Measurements from ENCODE around the gene SLC17A7.

Gene SLC17A7

DNA sequence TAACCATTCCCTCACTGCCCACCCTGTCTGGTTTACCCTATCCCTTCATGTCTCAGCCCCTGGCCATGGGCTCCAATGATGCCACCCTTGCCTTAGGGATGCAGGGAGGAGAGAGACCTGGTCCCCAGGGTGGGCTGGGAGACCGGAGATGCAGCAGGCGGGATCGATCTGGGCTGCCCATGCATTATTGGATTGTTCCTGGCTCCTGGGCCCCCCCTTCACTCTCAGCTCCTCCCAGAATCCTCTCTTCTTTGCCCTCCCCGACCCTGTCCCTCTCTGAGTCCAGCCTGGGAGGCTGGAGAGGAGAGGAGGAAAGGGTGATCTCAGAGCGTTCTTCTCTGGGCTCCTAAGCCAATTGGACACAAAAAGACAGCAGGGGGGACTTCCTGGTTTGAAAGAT is 47.4 kb downstream of the SLC17A7 start:
- TF ChIP-seq FOXP2 (optimal IDR thresholded peaks at IDR 0.05; ENCODE audit: borderline replicate concordance, extremely low read depth, extremely low read length, insufficient read depth) (no peak), TAF1 (IDR thresholded peaks at IDR 0.05; ENCODE audit: borderline replicate concordance, insufficient read depth, low read length) (no peak), SIN3A (IDR thresholded peaks at IDR 0.05; ENCODE audit: borderline replicate concordance, insufficient read depth, low read length) (no peak), POLR2AphosphoS5 (IDR thresholded peaks at IDR 0.05; ENCODE audit: low read depth, low read length) (no peak)
- TF ChIP-seq, protein P1, sequence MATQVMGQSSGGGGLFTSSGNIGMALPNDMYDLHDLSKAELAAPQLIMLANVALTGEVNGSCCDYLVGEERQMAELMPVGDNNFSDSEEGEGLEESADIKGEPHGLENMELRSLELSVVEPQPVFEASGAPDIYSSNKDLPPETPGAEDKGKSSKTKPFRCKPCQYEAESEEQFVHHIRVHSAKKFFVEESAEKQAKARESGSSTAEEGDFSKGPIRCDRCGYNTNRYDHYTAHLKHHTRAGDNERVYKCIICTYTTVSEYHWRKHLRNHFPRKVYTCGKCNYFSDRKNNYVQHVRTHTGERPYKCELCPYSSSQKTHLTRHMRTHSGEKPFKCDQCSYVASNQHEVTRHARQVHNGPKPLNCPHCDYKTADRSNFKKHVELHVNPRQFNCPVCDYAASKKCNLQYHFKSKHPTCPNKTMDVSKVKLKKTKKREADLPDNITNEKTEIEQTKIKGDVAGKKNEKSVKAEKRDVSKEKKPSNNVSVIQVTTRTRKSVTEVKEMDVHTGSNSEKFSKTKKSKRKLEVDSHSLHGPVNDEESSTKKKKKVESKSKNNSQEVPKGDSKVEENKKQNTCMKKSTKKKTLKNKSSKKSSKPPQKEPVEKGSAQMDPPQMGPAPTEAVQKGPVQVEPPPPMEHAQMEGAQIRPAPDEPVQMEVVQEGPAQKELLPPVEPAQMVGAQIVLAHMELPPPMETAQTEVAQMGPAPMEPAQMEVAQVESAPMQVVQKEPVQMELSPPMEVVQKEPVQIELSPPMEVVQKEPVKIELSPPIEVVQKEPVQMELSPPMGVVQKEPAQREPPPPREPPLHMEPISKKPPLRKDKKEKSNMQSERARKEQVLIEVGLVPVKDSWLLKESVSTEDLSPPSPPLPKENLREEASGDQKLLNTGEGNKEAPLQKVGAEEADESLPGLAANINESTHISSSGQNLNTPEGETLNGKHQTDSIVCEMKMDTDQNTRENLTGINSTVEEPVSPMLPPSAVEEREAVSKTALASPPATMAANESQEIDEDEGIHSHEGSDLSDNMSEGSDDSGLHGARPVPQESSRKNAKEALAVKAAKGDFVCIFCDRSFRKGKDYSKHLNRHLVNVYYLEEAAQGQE (IDR thresholded peaks at IDR 0.05; ENCODE audit: insufficient read depth in 1 of 2, low read depth in 2 of 2, low read length in 2 of 2) = no peak

DNA sequence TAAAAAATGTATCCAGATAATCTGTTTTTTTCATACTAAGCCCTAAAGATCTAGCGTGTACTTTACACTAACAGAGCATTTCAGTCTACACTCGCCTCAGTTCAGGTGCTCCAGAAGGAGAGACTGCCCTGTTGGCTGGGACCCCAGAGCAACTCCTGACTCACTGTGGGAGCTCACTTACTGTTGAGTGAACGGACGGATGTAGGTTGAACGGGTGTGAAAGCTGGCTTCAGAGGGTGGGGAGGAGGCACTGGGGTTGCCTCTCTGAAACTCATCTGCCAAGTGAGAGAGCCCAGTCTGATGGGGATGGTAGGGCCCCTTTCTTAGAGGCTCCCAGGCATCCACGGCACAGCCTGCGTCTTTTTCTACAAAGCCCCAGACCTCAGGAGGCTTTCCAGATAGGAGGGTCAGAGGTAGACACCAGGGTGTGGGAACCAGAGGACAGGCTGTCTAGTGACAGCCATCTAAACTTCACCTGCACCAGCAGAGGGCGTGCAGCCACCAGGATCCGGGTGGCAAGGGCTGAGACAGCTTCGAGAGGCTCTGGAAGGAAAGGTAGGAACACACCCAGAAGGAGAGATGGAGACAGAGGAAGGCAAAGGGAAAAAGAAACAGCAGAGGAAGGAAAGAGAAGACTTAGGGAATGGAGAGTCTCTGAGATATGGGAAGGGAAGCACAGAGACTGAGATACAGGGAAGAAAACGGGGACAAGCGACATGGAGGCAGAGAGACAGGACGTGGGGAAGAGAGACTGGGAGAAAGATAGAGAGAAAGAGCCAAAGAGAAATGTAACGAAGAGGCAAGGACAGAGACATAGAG is 49.5 kb downstream of the SLC17A7 start:
- TF ChIP-seq POLR2AphosphoS5 (IDR thresholded peaks at IDR 0.05; ENCODE audit: low read depth, low read length) (no peak), TAF1 (IDR thresholded peaks at IDR 0.05; ENCODE audit: borderline replicate concordance, insufficient read depth, low read length) (no peak), SIN3A (IDR thresholded peaks at IDR 0.05; ENCODE audit: borderline replicate concordance, insufficient read depth, low read length) (no peak), FOXP2 (optimal IDR thresholded peaks at IDR 0.05; ENCODE audit: borderline replicate concordance, extremely low read depth, extremely low read length, insufficient read depth) (no peak)
- TF ChIP-seq, protein P1 (IDR thresholded peaks at IDR 0.05; ENCODE audit: insufficient read depth in 1 of 2, low read depth in 2 of 2, low read length in 2 of 2) = no peak

DNA sequence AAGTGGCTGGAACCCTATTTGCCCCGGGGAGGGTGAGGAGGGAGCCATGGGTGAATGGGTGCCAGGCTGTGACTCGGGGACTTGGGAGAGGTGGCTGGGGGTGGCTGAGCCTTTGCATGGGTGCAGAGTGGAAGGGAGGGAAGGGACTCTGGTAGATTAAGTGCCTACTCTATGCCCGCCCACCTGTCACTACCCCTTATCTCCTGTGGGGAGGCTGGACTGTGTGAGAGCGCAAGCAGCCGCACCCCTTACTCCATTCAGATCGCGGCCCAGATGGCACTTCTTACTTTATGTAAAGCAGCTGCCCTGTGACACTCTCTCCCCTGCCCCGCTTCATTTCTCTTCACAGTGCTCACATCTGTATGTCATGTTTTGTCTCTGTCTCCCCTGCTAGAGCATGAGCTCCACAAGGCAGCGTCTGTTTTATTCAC is 50.4 kb downstream of the SLC17A7 start:
- no peak for TF ChIP-seq POLR2AphosphoS5 (IDR thresholded peaks at IDR 0.05; ENCODE audit: low read depth, low read length)

DNA sequence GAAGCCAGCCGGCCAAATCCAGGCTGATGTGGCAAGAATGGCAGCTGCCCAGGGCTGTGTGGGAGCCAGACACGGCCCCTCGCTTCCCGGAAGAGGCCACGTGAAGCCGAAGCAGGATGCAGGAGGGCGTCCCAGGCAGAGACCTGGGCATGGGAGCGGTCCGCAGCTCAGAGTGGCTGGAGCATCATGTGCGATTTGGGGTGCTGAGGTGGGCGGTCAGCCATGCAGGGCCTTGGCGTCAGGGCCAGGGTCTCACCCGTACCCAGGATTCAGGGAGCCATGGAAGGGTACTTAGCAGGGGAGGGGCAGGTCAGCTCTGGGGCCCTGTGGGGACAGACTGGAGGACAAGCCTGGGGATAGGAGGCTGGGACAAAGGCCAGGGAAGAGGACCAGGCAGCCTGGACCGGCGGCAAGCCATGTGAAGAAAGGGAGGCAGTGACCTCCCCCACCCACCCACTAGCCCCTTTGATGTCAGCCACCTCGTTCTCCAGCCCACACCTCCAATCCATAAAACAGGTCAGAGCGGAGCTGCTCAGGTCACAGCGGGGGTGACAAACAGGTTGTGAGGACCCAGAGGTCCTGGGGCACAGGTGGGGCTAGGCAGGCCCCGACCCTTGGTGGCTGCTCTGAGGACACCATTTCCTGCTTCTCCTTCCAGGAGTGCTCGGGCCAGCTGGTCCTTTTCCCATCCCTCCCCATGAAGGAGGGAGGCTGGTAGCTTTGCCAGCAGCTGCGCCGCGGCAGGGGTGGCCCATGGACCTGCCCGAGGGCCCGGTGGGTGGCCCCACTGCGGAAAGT is 51.0 kb downstream of the SLC17A7 start:
- TF ChIP-seq FOXP2 (optimal IDR thresholded peaks at IDR 0.05; ENCODE audit: borderline replicate concordance, extremely low read depth, extremely low read length, insufficient read depth) (peak; percentile 60), TAF1 (IDR thresholded peaks at IDR 0.05; ENCODE audit: borderline replicate concordance, insufficient read depth, low read length) (no peak)
- TF ChIP-seq, protein P1 (IDR thresholded peaks at IDR 0.05; ENCODE audit: insufficient read depth in 1 of 2, low read depth in 2 of 2, low read length in 2 of 2) = no peak

DNA sequence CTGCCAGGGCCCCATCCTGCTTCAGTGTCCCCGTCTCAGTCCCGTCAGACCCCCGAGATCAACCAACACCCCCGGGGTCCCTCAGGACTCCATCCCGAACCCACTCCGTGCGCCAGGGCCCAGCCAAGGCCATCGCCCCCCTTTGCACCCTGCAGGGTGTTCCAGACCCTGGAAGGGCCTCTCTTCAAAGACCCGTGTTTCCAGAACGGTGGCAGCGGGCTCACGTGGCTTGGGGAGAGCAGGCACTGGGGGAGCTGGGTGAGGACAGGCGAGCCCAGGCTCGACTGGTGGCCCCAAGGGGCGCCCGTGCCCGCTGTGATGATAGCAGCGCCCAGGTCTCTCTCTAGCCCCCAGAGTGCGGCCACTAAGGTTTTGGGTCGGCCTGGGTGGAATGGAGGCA is 51.9 kb downstream of the SLC17A7 start:
- TF ChIP-seq, protein P1 (IDR thresholded peaks at IDR 0.05; ENCODE audit: insufficient read depth in 1 of 2, low read depth in 2 of 2, low read length in 2 of 2) = no peak
- no peak for TF ChIP-seq POLR2AphosphoS5 (IDR thresholded peaks at IDR 0.05; ENCODE audit: low read depth, low read length)
- TF ChIP-seq SIN3A (IDR thresholded peaks at IDR 0.05; ENCODE audit: borderline replicate concordance, insufficient read depth, low read length) = no peak
- TF ChIP-seq FOXP2 (optimal IDR thresholded peaks at IDR 0.05; ENCODE audit: borderline replicate concordance, extremely low read depth, extremely low read length, insufficient read depth) = no peak
- TF ChIP-seq TAF1 (IDR thresholded peaks at IDR 0.05; ENCODE audit: borderline replicate concordance, insufficient read depth, low read length) = no peak

All from PFSK-1 (cell line).